ENCODE measurements around the gene TTC33.

GRCh38 chr5:40677456-40677855 is 78.3 kb downstream of the TTC33 start:
- no peak for TF ChIP-seq SUZ12 (IDR thresholded peaks at IDR 0.05; ENCODE audit: extremely low read depth, insufficient read depth, insufficient read length)
- no peak for TF ChIP-seq YY1 (IDR thresholded peaks at IDR 0.05; ENCODE audit: insufficient read depth, insufficient read length)

All from NT2/D1 (cell line).